IMR-90 (cell line): Measurements from ENCODE around the gene FAM83C. TPM values are rescaled to one million over a fixed set of nuclear protein-coding genes. Genes with fewer than 3 reads are reported as not detected.

ENCODE experiments used
- ATAC-seq: fragments of 200-7000 bp; cut with Tn5 transposase; 2 replicates; pipeline ENCODE4 v1.9.1; 2020; ENCODE audit warnings: low read depth, mild to moderate bottlenecking, moderate library complexity
- BruUV-seq: library from RNA; stranded (reverse); fragments of 400-500 nt; replicated peaks from 2 replicates; lab custom pipeline; 2021; lab: Mats Ljungman, UMichigan
- CTCF ChIA-PET: fragments of 300-600 bp; formaldehyde crosslinking; extraction: SDS; loops from one replicate; lab custom pipeline; 2021; ENCODE audit warnings: antibody characterized with exemption; lab: Yijun Ruan, JAX
- POLR2A ChIA-PET: fragments of 300-600 bp; sonication (Branson Sonifier 250); formaldehyde crosslinking; loops from one replicate; lab custom pipeline; 2022; ENCODE audit warnings: antibody characterized with exemption; ENCODE audit not compliant: unreplicated experiment; lab: Charles Lee
- DNase-seq: peaks from one replicate; pipeline ENCODE4 v3.0.0; 2013
- H2AFZ ChIP-seq: replicated peaks from 2 replicates; pipeline ENCODE3; 2013; ENCODE audit warnings: low read length, mild to moderate bottlenecking; ENCODE audit not compliant: poor library complexity
- H2AK5ac ChIP-seq: 2 replicates; pipeline ENCODE4 v1.6.1; 2013; ENCODE audit warnings: low read depth, low read length, inconsistent platforms
- H2AK9ac ChIP-seq: replicated peaks from 2 replicates; pipeline ENCODE3; 2013; ENCODE audit warnings: mild to moderate bottlenecking, low read depth, low read length, moderate library complexity; ENCODE audit not compliant: poor library complexity
- H2BK120ac ChIP-seq: 2 replicates; pipeline ENCODE4 v1.6.1; 2013; ENCODE audit warnings: low read depth, low read length, inconsistent platforms
- H2BK15ac ChIP-seq: 3 replicates; pipeline ENCODE4 v1.6.1; 2013; ENCODE audit warnings: low read depth, low read length, inconsistent platforms
- H2BK20ac ChIP-seq: 2 replicates; pipeline ENCODE4 v1.6.1; 2013; ENCODE audit warnings: low read depth, mild to moderate bottlenecking, inconsistent platforms, low read length, moderate library complexity
- H2BK5ac ChIP-seq: 2 replicates; pipeline ENCODE4 v1.6.1; 2013; ENCODE audit warnings: mild to moderate bottlenecking, low read depth, low read length, inconsistent platforms; ENCODE audit not compliant: poor library complexity, severe bottlenecking
- H3K14ac ChIP-seq: replicated peaks from 2 replicates; pipeline ENCODE4 v1.6.1; 2013; ENCODE audit warnings: low read depth, low read length, inconsistent platforms
- H3K18ac ChIP-seq: 2 replicates; pipeline ENCODE4 v1.6.1; 2013; ENCODE audit warnings: low read depth, low read length, control low read depth
- H3K23ac ChIP-seq: 2 replicates; pipeline ENCODE4 v1.6.1; 2013; ENCODE audit warnings: low read depth, low read length, inconsistent platforms
- H3K27ac ChIP-seq: 2 replicates; pipeline ENCODE4 v1.5.1; 2013; ENCODE audit warnings: mild to moderate bottlenecking, control low read depth, low read length; ENCODE audit not compliant: insufficient read depth
- H3K27me3 ChIP-seq: 2 replicates; pipeline ENCODE4 v1.6.1; 2013; ENCODE audit warnings: low read length; ENCODE audit not compliant: control insufficient read depth, insufficient read depth
- H3K36me3 ChIP-seq: 2 replicates; pipeline ENCODE4 v1.6.1; 2013; ENCODE audit warnings: low read length, mixed read lengths; ENCODE audit not compliant: control insufficient read depth, insufficient read depth
- H3K4ac ChIP-seq: 2 replicates; pipeline ENCODE4 v1.6.1; 2013; ENCODE audit warnings: low read depth, low read length, inconsistent platforms
- H3K4me1 ChIP-seq: 2 replicates; pipeline ENCODE4 v1.6.1; 2013; ENCODE audit warnings: low read length, mixed read lengths; ENCODE audit not compliant: control insufficient read depth, insufficient read depth
- H3K4me2 ChIP-seq: 2 replicates; pipeline ENCODE4 v1.6.1; 2013; ENCODE audit warnings: low read depth, mild to moderate bottlenecking, control low read depth, low read length, moderate library complexity
- H3K4me3 ChIP-seq: 2 replicates; pipeline ENCODE4 v1.5.1; 2013; ENCODE audit warnings: low read depth, mild to moderate bottlenecking, control low read depth, low read length, moderate library complexity; ENCODE audit not compliant: insufficient read depth
- H3K56ac ChIP-seq: 2 replicates; pipeline ENCODE4 v1.6.1; 2013; ENCODE audit warnings: low read length, inconsistent platforms; ENCODE audit not compliant: insufficient read depth; ENCODE audit errors: extremely low read depth
- H3K79me1 ChIP-seq, 2 experiments: 2 replicates each; pipeline ENCODE4 v1.6.1; 2013; ENCODE audit warnings: low read length in 2 of 2, inconsistent platforms in 1 of 2, low read depth in 1 of 2
- H3K9ac ChIP-seq: 2 replicates; pipeline ENCODE4 v1.6.1; 2013; ENCODE audit warnings: low read depth, low read length, control low read depth
- H3K9me1 ChIP-seq: 2 replicates; pipeline ENCODE4 v1.6.1; 2013; ENCODE audit warnings: low read length, inconsistent platforms; ENCODE audit not compliant: insufficient read depth
- H3K9me3 ChIP-seq: 2 replicates; pipeline ENCODE4 v1.6.1; 2013; ENCODE audit warnings: low read length; ENCODE audit not compliant: control insufficient read depth, insufficient read depth
- H4K20me1 ChIP-seq: 2 replicates; pipeline ENCODE4 v1.6.1; 2013; ENCODE audit warnings: low read length, inconsistent platforms; ENCODE audit not compliant: insufficient read depth
- H4K5ac ChIP-seq: 2 replicates; pipeline ENCODE4 v1.6.1; 2013; ENCODE audit warnings: mild to moderate bottlenecking, low read depth, low read length, control low read depth
- H4K8ac ChIP-seq, 2 experiments: 2 replicates each; pipeline ENCODE4 v1.6.1; 2013; ENCODE audit warnings: low read depth in 2 of 2, low read length in 2 of 2, control low read depth in 1 of 2, inconsistent platforms in 1 of 2
- H4K91ac ChIP-seq: 2 replicates; pipeline ENCODE4 v1.6.1; 2013; ENCODE audit warnings: low read depth, low read length, inconsistent platforms; ENCODE audit not compliant: insufficient read depth
- CEBPB ChIP-seq: IDR thresholded peaks from 2 replicates; pipeline ENCODE4 v1.6.1; 2012; ENCODE audit warnings: low read depth, low read length, improper control_type of control experiment
- FOS ChIP-seq: fragments of 150-350 bp; IDR thresholded peaks from 2 replicates; pipeline ENCODE4 v1.6.1; 2016; ENCODE audit warnings: low read depth, low read length
- MAFK ChIP-seq: IDR thresholded peaks from 2 replicates; pipeline ENCODE4 v1.6.1; 2012; ENCODE audit warnings: low read depth, low read length, improper control_type of control experiment
- MAZ ChIP-seq: IDR thresholded peaks from 2 replicates; pipeline ENCODE4 v1.6.1; 2012; ENCODE audit warnings: low read depth, mild to moderate bottlenecking, low read length, improper control_type of control experiment, moderate library complexity, borderline replicate concordance
- MXI1 ChIP-seq: IDR thresholded peaks from 2 replicates; pipeline ENCODE4 v1.6.1; 2012; ENCODE audit warnings: low read depth, mild to moderate bottlenecking, low read length, moderate library complexity, borderline replicate concordance
- POLR2A ChIP-seq: IDR thresholded peaks from 2 replicates; pipeline ENCODE4 v1.6.1; 2012; ENCODE audit warnings: mild to moderate bottlenecking, low read depth, low read length
- RAD21 ChIP-seq: IDR thresholded peaks from 2 replicates; pipeline ENCODE4 v1.6.1; 2012; ENCODE audit warnings: low read length, improper control_type of control experiment
- SMC3 ChIP-seq: fragments of 150-350 bp; IDR thresholded peaks from 2 replicates; pipeline ENCODE4 v1.6.1; 2016; ENCODE audit warnings: low read depth, mild to moderate bottlenecking, antibody characterized with exemption, low read length, moderate library complexity
- WGBS, 2 experiments: methylation state at CpG; one replicate each; pipeline versions ENCODE4 v1.1.5 to v1.1.7; 2013; ENCODE audit warnings: missing lambda C conversion rate in 2 of 2; ENCODE audit not compliant: insufficient read length in 1 of 2; ENCODE audit errors: extremely low coverage in 2 of 2; 5-methylcytosine and 5-hydroxymethylcytosine counted together
- dilution Hi-C: fragments of 300-500 bp; cut with HindIII; formaldehyde crosslinking; loops from one replicate; pipeline ENCODE4 v1.14.3; 2018; ENCODE audit warnings: low sequenced_read_pairs; ENCODE audit not compliant: unreplicated experiment
- in situ Hi-C: fragments of 300-500 bp; cut with MboI; formaldehyde crosslinking; loops from 3 replicates; pipeline ENCODE4 v1.14.3; 2019; ENCODE audit warnings: low sequenced_read_pairs, inconsistent platforms, mixed read lengths
- intact Hi-C: fragments of 100-400 bp; cut with micrococcal nuclease; formaldehyde crosslinking; loops from 2 replicates; pipeline ENCODE4 v1.10.0; 2022
- polyA plus RNA-seq, 3 experiments: library from polyadenylated mRNA; depleted of rRNA; stranded (reverse); fragments of >200 nt; gene quantifications; 2 replicates each; pipeline ENCODE4 v1.2.3, GENCODE V29; 2012; ENCODE audit warnings: low replicate concordance in 1 of 3
- total RNA-seq: library from RNA; depleted of rRNA; stranded (reverse); fragments of >200 nt; gene quantifications from 2 replicates; pipeline ENCODE4 v1.2.3, GENCODE V29; 2012
- TF ChIP-seq, protein P1 (sequence below): fragments of 150-350 bp; IDR thresholded peaks from 2 replicates; pipeline ENCODE4 v1.6.1; 2017; ENCODE audit warnings: mild to moderate bottlenecking, antibody characterized with exemption, low read length, low read depth

Gene FAM83C
- total and polyA plus RNA-seq, 2 of the 4 experiments (the other 2 are of a cell fraction): 0.02 TPM; not detected in 1

GRCh38 chr20:35295674-35296073 is 3.4 kb upstream of the FAM83C start:
- Histone ChIP-seq H3K56ac (no peak overlapping the region), H4K20me1 (no peaks in the 10 kb centered on the region), H3K27ac (no peak overlapping the region), H2BK120ac (no peak overlapping the region), H3K36me3 (no peaks in the 10 kb centered on the region), H3K79me1 (no peaks in the 10 kb centered on the region), H2AK9ac (no peak overlapping the region), H2AK5ac (no peak overlapping the region), H3K4me1 (peaks cover 1% of the 10 kb centered on the region; the same call in 1 of the 2 replicates), H4K8ac (no peak overlapping the region), H3K9ac (no peak overlapping the region), H2BK5ac (no peak overlapping the region), H3K23ac (no peak overlapping the region), H3K18ac (no peak overlapping the region), H2BK20ac (no peak overlapping the region), H2AFZ (no peak overlapping the region), H3K9me1 (0 out of 2 replicates have a peak, but pooled peaks cover 5% of the 10 kb centered on the region), H2BK15ac (no peak overlapping the region), H3K9me3 (no peaks in the 10 kb centered on the region), H3K4me2 (no peak overlapping the region), H4K5ac (no peak overlapping the region), H4K91ac (no peak overlapping the region), H3K4ac (no peak overlapping the region), H3K4me3 (no peak overlapping the region), H3K27me3 (peaks cover 2% of the 10 kb centered on the region), H3K14ac (no peak overlapping the region)
- TF ChIP-seq MAZ (no peak), FOS (no peak), RAD21 (no peak), MAFK (no peak), CEBPB (no peak), SMC3 (no peak), MXI1 (no peak), POLR2A (no peak)
- TF ChIP-seq, protein P1, sequence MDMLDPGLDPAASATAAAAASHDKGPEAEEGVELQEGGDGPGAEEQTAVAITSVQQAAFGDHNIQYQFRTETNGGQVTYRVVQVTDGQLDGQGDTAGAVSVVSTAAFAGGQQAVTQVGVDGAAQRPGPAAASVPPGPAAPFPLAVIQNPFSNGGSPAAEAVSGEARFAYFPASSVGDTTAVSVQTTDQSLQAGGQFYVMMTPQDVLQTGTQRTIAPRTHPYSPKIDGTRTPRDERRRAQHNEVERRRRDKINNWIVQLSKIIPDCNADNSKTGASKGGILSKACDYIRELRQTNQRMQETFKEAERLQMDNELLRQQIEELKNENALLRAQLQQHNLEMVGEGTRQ: no peak
- in situ Hi-C loops (no loop called here), dilution Hi-C loops (no loop called here), intact Hi-C loops (no loop called here)
- DNase-seq (no peak), ATAC-seq (no peak)
- BruUV-seq: no TSS peak
- CTCF ChIA-PET: no interaction called here
- POLR2A ChIA-PET: no interaction called here
- WGBS, 2 experiments: 100% methylated on average over 2 of the region's 8 CpGs; no CpG with 5 or more reads in 1 of the 2 experiments
